Adrenal gland (tissue), 12 donors: ENCODE measurements around the gene SLC12A5. TPM values are rescaled to one million over a fixed set of nuclear protein-coding genes. Genes with fewer than 3 reads are reported as not detected.
"Not testable (repeated sequence)": the region's sequence is repeated elsewhere in the genome, so short reads cannot be mapped to it uniquely, and the experiment has no call there.

Experiments
- DNase-seq, 7 donors: peaks; one replicate each; pipeline ENCODE4 v3.0.0-alpha.2; 2019 to 2020
- H3K27ac ChIP-seq, 5 donors: fragments of 200-600 bp; sonication (generic) in 4 of 5; 1 replicate in 3 of 5; 2 replicates in 2 of 5; pipeline versions ENCODE4 v1.5.1 to v1.8.0; 2016 to 2020; ENCODE audit warnings: mild to moderate bottlenecking in 1 of 5
- H3K27me3 ChIP-seq: fragments of 200-600 bp; 2 replicates; pipeline ENCODE4 v1.8.0; 2021
- H3K36me3 ChIP-seq, 2 donors: fragments of 200-600 bp; replicated peaks in 1 of 2; 1 replicate in 1 of 2; 2 replicates in 1 of 2; pipeline versions ENCODE4 v1.5.1 to v1.8.0; 2018 to 2022
- H3K4me1 ChIP-seq, 2 donors: fragments of 200-600 bp; replicated peaks in 1 of 2; 1 replicate in 1 of 2; 2 replicates in 1 of 2; pipeline versions ENCODE4 v1.5.1 to v1.8.0; 2018 to 2021
- H3K4me3 ChIP-seq, 4 donors: fragments of 200-600 bp; sonication (generic) in 3 of 4; one replicate each; pipeline ENCODE4 v1.5.1; 2016 to 2018
- H3K9me3 ChIP-seq, 3 donors: fragments of 200-600 bp; sonication (generic) in 1 of 3; replicated peaks in 1 of 3; 1 replicate in 2 of 3; 2 replicates in 1 of 3; pipeline versions ENCODE4 v1.5.1 to v1.8.0; 2016 to 2021
- CTCF ChIP-seq, 6 experiments: fragments of 450-650 bp in 4 of 6; fragments of 200-600 bp in 2 of 6; sonication (generic) in 1 of 6; IDR thresholded peaks; 1 replicate in 5 of 6; 2 replicates in 1 of 6; pipeline versions ENCODE4 v1.5.1 to v1.8.0; 2016 to 2021; ENCODE audit warnings: antibody characterized with exemption in 6 of 6, mild to moderate bottlenecking in 2 of 6, moderate library complexity in 1 of 6
- POLR2A ChIP-seq, 2 donors: fragments of 450-650 bp; IDR thresholded peaks; one replicate each; pipeline ENCODE4 v1.6.1; 2017; ENCODE audit warnings: antibody characterized with exemption in 2 of 2, mild to moderate bottlenecking in 2 of 2, moderate library complexity in 1 of 2
- WGBS, 4 donors: extraction: QIAGEN DNeasy Blood & Tissue Kit in 2 of 4; methylation state at CpG; one replicate each; pipeline versions ENCODE4 v1.1.5 to v1.1.7; 2013 to 2017; 5-methylcytosine and 5-hydroxymethylcytosine counted together
- intact Hi-C, 2 donors: fragments of 100-400 bp; cut with DNase I; formaldehyde crosslinking; loops; one replicate each; pipeline versions ENCODE4 v1.14.1 to v1.15.0; 2022 to 2023
- polyA plus RNA-seq, 3 donors: library from polyadenylated mRNA; stranded (reverse); fragments of 200-250 nt in 2 of 3; fragments of 350-450 nt in 1 of 3; fragmentation: Illumina TruSeq in 1 of 3; extraction: RNeasy Lipid Tissue Mini Kit (QIAGEN cat#74804) in 1 of 3; gene quantifications; one replicate each; pipeline ENCODE4 v1.2.3, GENCODE V29; 2013 to 2014
- total RNA-seq, 9 donors: library from RNA; depleted of rRNA in 4 of 9; stranded (reverse); fragments of >200 nt in 4 of 9; fragments of 120-200 nt in 1 of 9; fragmentation: NEBNext Ultra II Directional in 1 of 9; extraction: Animal tissue kit (Norgen Biotek cat#: 25700) in 1 of 9; gene quantifications; one replicate each; pipeline versions ENCODE4 v1.1.0 to v1.2.4, GENCODE V29; 2013 to 2023
- donor health status: healthy with polysubstance abuse.
- donor health status: Bipolar disorder and iron deficiency.
- donor health status: DM: yes; HTN: yes; CAD: no.
- donor health status: DM: no; HTN: no; CAD: no.
- donor health status: DM: no; HTN: no; CAD: no.
- donor health status: DM: yes; HTN: yes; CAD: no.

SLC12A5 gene
- total and polyA plus RNA-seq, 12 donors = 0.30 to 121 (median 16.2) TPM

GRCh38 chr20:46089417-46090388 is 60.7 kb downstream of the SLC12A5 start, which contains the start of gene NCOA5:
Gene NCOA5, minus strand, starts transcription at chr20:46089962. Its CDS starts 10,538 bp downstream, at chr20:46079424.
- H3K36me3 ChIP-seq = no peaks in the 10 kb centered on the region
- 0 to 1% (median 0%) methylated on average over 6 to 100 of the region's 100 CpGs for WGBS, 4 donors
- peaks cover 29 to 49% of the 10 kb centered on the region in 2 donors for H3K4me1 ChIP-seq
- TF ChIP-seq CTCF (IDR thresholded peaks at IDR 0.05) (peak in 2 of 6 experiments; percentile 3 to 30), POLR2A (IDR thresholded peaks at IDR 0.05) (peak; percentile 83 to 91)
- H3K27me3 ChIP-seq = no peaks in the 10 kb centered on the region
- DNase-seq = peak; percentile 96 to 97 (median 96)
- H3K9me3 ChIP-seq = no peaks in the 10 kb centered on the region
- H3K27ac ChIP-seq = peak within 1 kb of the TSS; percentile 93 to 100 (median 99)
- peak within 1 kb of the TSS; percentile 39 to 99 (median 68) for H3K4me3 ChIP-seq
- intact Hi-C loops = loop anchor here (5.0 to 10.0 kb wide), 2 partner anchors 67 to 75 kb away; no protein-coding TSS in a partner anchor

GRCh38 chr20:46091622-46092535 is 62.9 kb downstream of the SLC12A5 start:
- not testable (repeated sequence) for H3K27ac ChIP-seq, H3K36me3 ChIP-seq, H3K4me3 ChIP-seq, DNase-seq, H3K9me3 ChIP-seq, H3K27me3 ChIP-seq
- WGBS, 4 donors = 94 to 96% (median 95%) methylated on average over 15 to 52 of the region's 52 CpGs
- intact Hi-C loops = loop anchor here in 1 of 2 donors (10.0 kb wide), 1 partner anchor 77 kb away; no protein-coding TSS in a partner anchor
- peaks cover 20 to 27% of the 10 kb centered on the region in 2 donors for H3K4me1 ChIP-seq

- H3K9me3 ChIP-seq = no peaks in the 10 kb centered on the region
- H3K27ac ChIP-seq = no peak overlapping the region
- no peak for DNase-seq
- no peaks in the 10 kb centered on the region for H3K27me3 ChIP-seq
- TF ChIP-seq POLR2A (IDR thresholded peaks at IDR 0.05) (no peak), CTCF (IDR thresholded peaks at IDR 0.05) (no peak)
- WGBS, 4 donors = 57 to 82% (median 71%) methylated on average over 2 of the region's 2 CpGs
- peaks cover 5 to 10% of the 10 kb centered on the region in 2 donors for H3K4me1 ChIP-seq
- intact Hi-C loops = loop anchor here in 1 of 2 donors (10.0 kb wide), 1 partner anchor 79 kb away; no protein-coding TSS in a partner anchor
- no peaks in the 10 kb centered on the region for H3K36me3 ChIP-seq
- H3K4me3 ChIP-seq = no peak overlapping the region
These were observed 64.5 kb downstream of the SLC12A5 start for GRCh38 chr20:46093531-46093930.

GRCh38 chr20:46099491-46100287 is 70.7 kb downstream of the SLC12A5 start:
- H3K9me3 ChIP-seq = no peaks in the 10 kb centered on the region
- H3K27me3 ChIP-seq = no peaks in the 10 kb centered on the region
- no peak overlapping the region for H3K27ac ChIP-seq
- 53 to 78% (median 64%) methylated on average over 14 to 48 of the region's 48 CpGs for WGBS, 4 donors
- intact Hi-C loops = loop anchor here in 1 of 2 donors (10.0 kb wide), 1 partner anchor 85 kb away; no protein-coding TSS in a partner anchor
- no peak for TF ChIP-seq POLR2A (IDR thresholded peaks at IDR 0.05)
- peak in 1 of 6 experiments; percentile 10 for TF ChIP-seq CTCF (IDR thresholded peaks at IDR 0.05)
- no peaks in the 10 kb centered on the region for H3K4me1 ChIP-seq
- no peak overlapping the region for H3K4me3 ChIP-seq
- H3K36me3 ChIP-seq = no peaks in the 10 kb centered on the region
- DNase-seq = peak in 2 of 7 donors; percentile 8 to 17

GRCh38 chr20:46100444-46100843 is 71.4 kb downstream of the SLC12A5 start:
- H3K9me3 ChIP-seq, H3K4me1 ChIP-seq, intact Hi-C loops, H3K36me3 ChIP-seq, H3K27me3 ChIP-seq, DNase-seq, H3K27ac ChIP-seq, H3K4me3 ChIP-seq: not testable (repeated sequence)
- WGBS, 4 donors = 79 to 86% (median 80%) methylated on average over 7 of the region's 7 CpGs
